ENCODE data around the gene MDM2. TPM values are rescaled to one million over a fixed set of nuclear protein-coding genes. Genes with fewer than 3 reads are reported as not detected.

Gene MDM2
- total and polyA plus RNA-seq, 10 of the 15 experiments (the other 5 are each of a cell fraction or from before 2014, with no cell fraction given), result 48.2 to 174 (median 85.0) TPM

- TF ChIP-seq E2F8 (IDR thresholded peaks at IDR 0.05; ENCODE audit: low read depth, partially characterized antibody) (no peak), IRF4 (IDR thresholded peaks at IDR 0.05; ENCODE audit: low read depth, low read length) (no peak)
Measured at GRCh38 chr12:68785823-68786222, 22.2 kb upstream of the MDM2 start (continued).

DNA sequence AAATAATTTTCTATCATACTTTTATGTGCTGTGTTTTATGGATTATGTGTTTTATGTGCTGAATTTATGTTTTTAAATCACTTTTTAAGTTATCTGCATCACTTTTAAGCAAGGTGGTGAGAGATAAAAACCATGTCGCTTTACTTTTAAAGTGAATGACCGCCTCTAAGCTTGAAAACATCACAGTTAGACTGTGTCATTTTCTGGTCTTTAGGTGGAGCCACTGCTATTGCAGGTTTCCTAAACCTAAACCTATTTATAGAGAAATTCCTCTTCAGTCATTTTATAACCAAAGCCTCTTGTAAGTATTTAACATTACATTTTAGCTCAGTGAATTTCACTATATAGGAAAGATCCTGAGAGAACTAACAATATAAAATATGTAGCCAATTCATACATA is 21.0 kb upstream of the MDM2 start:
- ATAC-seq (peak; percentile 31; the same call in 2 of the 3 replicates), DNase-seq (ENCODE audit: low read depth, low spot score) (no peak), FAIRE-seq (no peak)
- Histone ChIP-seq H3K27me3 (replicated peaks in 1 of 2; ENCODE audit: control insufficient read depth in 2 of 2, insufficient read depth in 2 of 2, low read length in 1 of 2) (no peaks in the 10 kb centered on the region), H3K4me2 (ENCODE audit: control insufficient read depth, insufficient read depth) (no peak overlapping the region), H3K4me1 (ENCODE audit: control insufficient read depth, insufficient read depth, low read length) (no peaks in the 10 kb centered on the region; the same call in 1 of the 2 replicates), H3K9me3 (replicated peaks; ENCODE audit: control insufficient read depth, insufficient read depth, low read length) (no peaks in the 10 kb centered on the region; the same call in 2 of the 3 replicates), H3K36me3 (ENCODE audit: control insufficient read depth in 2 of 2, insufficient read depth in 2 of 2, low read length in 1 of 2) (no peaks in the 10 kb centered on the region), H3K9ac (ENCODE audit: control insufficient read depth, insufficient read depth, low read length) (no peak overlapping the region), H3K27ac (ENCODE audit: control insufficient read depth, insufficient read depth) (peak overlapping the region; percentile 49; the same call in 1 of the 2 replicates), H3K4me3 (no peak overlapping the region), H4K20me1 (ENCODE audit: control insufficient read depth, insufficient read depth) (no peaks in the 10 kb centered on the region), H3K79me2 (ENCODE audit: control insufficient read depth, insufficient read depth, low read length) (no peaks in the 10 kb centered on the region), H2AFZ (ENCODE audit: control insufficient read depth, low read depth, low read length) (no peak overlapping the region)
- ChIA-PET RAD21 (ENCODE audit: unreplicated experiment) (interaction anchor here (0.6 to 2.3 kb wide), 4 partner anchors 31 to 428 kb away, joined by 3 to 8 read pairs (median 4); partner anchors contain the start of gene SLC35E3), POLR2A (interaction anchor here (0.6 to 1.7 kb wide), 4 partner anchors 21 to 60 kb away, joined by 3 to 7 read pairs (median 4); partner anchors contain the start of gene MDM2), SMC1A (ENCODE audit: uncharacterized antibody, unreplicated experiment) (interaction anchor here (0.7 to 2.7 kb wide), 5 partner anchors 9 to 412 kb away, joined by 4 to 12 read pairs (median 7); partner anchors contain the start of genes MDM2 and SLC35E3), CTCF (interaction anchor here (0.9 to 2.4 kb wide), 8 partner anchors 10 to 55 kb away, joined by 3 to 12 read pairs (median 4); partner anchors contain the start of gene MDM2)
- WGBS (ENCODE audit: insufficient coverage, insufficient replicate concordance, low lambda C conversion rate, missing lambda C conversion rate), result 97% methylated on average over 2 of the region's 2 CpGs
- in situ Hi-C loops (cut with MboI), result no loop called here
- intact Hi-C loops (cut with micrococcal nuclease; ENCODE audit: unreplicated experiment), result no loop called here
- no TSS peak for BruUV-seq (replicated peaks)
- no peak for TF ChIP-seq SRF (IDR thresholded peaks at IDR 0.05; ENCODE audit: low read depth in 2 of 2, low read length in 2 of 2)
- no peak for TF ChIP-seq POLR2AphosphoS5 (IDR thresholded peaks at IDR 0.05; ENCODE audit: low read length)
- no peak for TF ChIP-seq NR2C2 (IDR thresholded peaks at IDR 0.05; ENCODE audit: borderline replicate concordance, control insufficient read depth, insufficient read length, low read depth)
- TF ChIP-seq CHD4 (IDR thresholded peaks at IDR 0.05), result no peak
- TF ChIP-seq SMARCA5 (IDR thresholded peaks at IDR 0.05), result no peak
- TF ChIP-seq SMC3 (IDR thresholded peaks at IDR 0.05; ENCODE audit: borderline replicate concordance, low read length), result no peak
- no peak for TF ChIP-seq NFYA (IDR thresholded peaks at IDR 0.05; ENCODE audit: borderline replicate concordance, low read depth, low read length)
- no peak for TF ChIP-seq USF1 (IDR thresholded peaks at IDR 0.05; ENCODE audit: borderline replicate concordance, extremely low read length, insufficient read depth, low read depth, low read length)
- TF ChIP-seq E2F8 (IDR thresholded peaks at IDR 0.05; ENCODE audit: low read depth, partially characterized antibody), result no peak
- TF ChIP-seq HDAC6 (IDR thresholded peaks at IDR 0.05; ENCODE audit: unreplicated experiment), result no peak

Data from GM12878 (cell line).